Stimulated activated CD4-positive, alpha-beta T cell treated with anti-CD3 and anti-CD28 coated beads, Interleukin-4, amount 100 ng/mL, for 48 hours (primary cell): ENCODE measurements around the gene SSNA1.

Source experiments
- DNase-seq, 2 donors: peaks; one replicate each; pipeline ENCODE4 v3.0.0-alpha.2; 2020; ENCODE audit warnings: low read depth in 2 of 2

SSNA1 gene

GRCh38 chr9:137219757-137220316 is 31.4 kb downstream of the SSNA1 start:
- DNase-seq, result no peak

GRCh38 chr9:137220317-137221094 is 32.0 kb downstream of the SSNA1 start:
- no peak for DNase-seq

- DNase-seq, result no peak
Observed at GRCh38 chr9:137221095-137221505, 32.6 kb downstream of the SSNA1 start.

- no peak for DNase-seq
Observed at GRCh38 chr9:137221506-137222111, 33.1 kb downstream of the SSNA1 start.

- DNase-seq, result no peak
Observed at GRCh38 chr9:137222190-137223077, 34.0 kb downstream of the SSNA1 start, which contains the start of gene RNF208. TSS of gene RNF208 (minus strand) at chr9:137222240. CDS start at chr9:137221212, 1,028 bp downstream.

- peak; percentile 97 to 100 for DNase-seq
Observed at GRCh38 chr9:137223078-137223970, 34.8 kb downstream of the SSNA1 start.

- DNase-seq, result no peak
Observed at GRCh38 chr9:137224830-137225694, 36.6 kb downstream of the SSNA1 start, which contains the start of gene CYSRT1. TSS of gene CYSRT1 (plus strand) at chr9:137225174. CDS start at chr9:137225622, 448 bp downstream.

- DNase-seq, result no peak
Observed at GRCh38 chr9:137225699-137226331, 37.3 kb downstream of the SSNA1 start.

GRCh38 chr9:137226338-137227053 is 38.0 kb downstream of the SSNA1 start:
- no peak for DNase-seq

GRCh38 chr9:137227054-137227852 is 38.8 kb downstream of the SSNA1 start, which contains the start of gene RNF224:
TSS of gene RNF224 (plus strand) at chr9:137227502. CDS start at chr9:137228336, 834 bp downstream.
- DNase-seq, result peak; percentile 73 to 80

- no peak for DNase-seq
Observed at GRCh38 chr9:137227853-137228505, 39.5 kb downstream of the SSNA1 start.

GRCh38 chr9:137228506-137228967 is 40.1 kb downstream of the SSNA1 start:
- no peak for DNase-seq

- DNase-seq, result no peak
Observed at GRCh38 chr9:137228968-137229896, 40.8 kb downstream of the SSNA1 start.

GRCh38 chr9:137229903-137230704 is 41.6 kb downstream of the SSNA1 start:
- DNase-seq, result no peak
